H1 (cell line): Measurements from ENCODE around the gene PXDC1.

Experiments
- ASH2L ChIP-seq: fragments of 200-600, 300-600 bp; sonication (generic); IDR thresholded peaks from one replicate; pipeline ENCODE4 v1.7.1; 2017; ENCODE audit warnings: low read length
- CHD2 ChIP-seq: IDR thresholded peaks from 2 replicates; pipeline ENCODE4 v1.6.1; 2012; ENCODE audit warnings: low read length, improper control_type of control experiment
- EZH2 ChIP-seq: fragments of 200-600 bp; sonication (generic); IDR thresholded peaks from 2 replicates; pipeline ENCODE4 v1.7.1; 2012; ENCODE audit warnings: low read depth, mild to moderate bottlenecking, moderate library complexity, low read length, inconsistent platforms; ENCODE audit not compliant: severe bottlenecking
- JUND ChIP-seq: IDR thresholded peaks from 2 replicates; pipeline ENCODE4 v1.6.1; 2011; ENCODE audit warnings: mild to moderate bottlenecking, improper control_type of control experiment, low read length
- KDM1A ChIP-seq: fragments of 200-600, 300-600 bp; sonication (generic); IDR thresholded peaks from 2 replicates; pipeline ENCODE4 v1.7.1; 2016; ENCODE audit warnings: mild to moderate bottlenecking, low read length, borderline replicate concordance
- POLR2AphosphoS5 ChIP-seq: IDR thresholded peaks from 2 replicates; pipeline ENCODE4 v1.6.1; 2011; ENCODE audit warnings: low read depth, low read length
- SIN3A ChIP-seq, 2 experiments: IDR thresholded peaks in 1 of 2; conservative IDR thresholded peaks in 1 of 2; 2 replicates each; pipeline ENCODE4 v1.6.1; 2011 to 2012; ENCODE audit warnings: low read length in 2 of 2, improper control_type of control experiment in 1 of 2, low read depth in 1 of 2, mild to moderate bottlenecking in 1 of 2
- TCF12 ChIP-seq: IDR thresholded peaks from 2 replicates; pipeline ENCODE4 v1.6.1; 2011; ENCODE audit warnings: low read depth, mild to moderate bottlenecking, low read length
- TF ChIP-seq, protein P1 (sequence below): IDR thresholded peaks from 2 replicates; pipeline ENCODE4 v1.6.1; 2012; ENCODE audit warnings: inconsistent platforms
- TF ChIP-seq, protein P2 (sequence below), 3 experiments: IDR thresholded peaks; 1 replicate in 2 of 3; 2 replicates in 1 of 3; pipeline versions ENCODE4 v1.5.1 to v1.6.1; 2011; ENCODE audit warnings: low read length in 3 of 3, mild to moderate bottlenecking in 3 of 3, inconsistent platforms in 2 of 3, low read depth in 1 of 3, moderate library complexity in 1 of 3; ENCODE audit not compliant: insufficient read depth in 1 of 3; ENCODE audit errors: control extremely low read depth in 1 of 3
- TF ChIP-seq, protein P3 (sequence below): IDR thresholded peaks from 2 replicates; pipeline ENCODE4 v1.6.1; 2011; ENCODE audit warnings: low read depth, mild to moderate bottlenecking, low read length; ENCODE audit not compliant: insufficient read depth

DNA sequence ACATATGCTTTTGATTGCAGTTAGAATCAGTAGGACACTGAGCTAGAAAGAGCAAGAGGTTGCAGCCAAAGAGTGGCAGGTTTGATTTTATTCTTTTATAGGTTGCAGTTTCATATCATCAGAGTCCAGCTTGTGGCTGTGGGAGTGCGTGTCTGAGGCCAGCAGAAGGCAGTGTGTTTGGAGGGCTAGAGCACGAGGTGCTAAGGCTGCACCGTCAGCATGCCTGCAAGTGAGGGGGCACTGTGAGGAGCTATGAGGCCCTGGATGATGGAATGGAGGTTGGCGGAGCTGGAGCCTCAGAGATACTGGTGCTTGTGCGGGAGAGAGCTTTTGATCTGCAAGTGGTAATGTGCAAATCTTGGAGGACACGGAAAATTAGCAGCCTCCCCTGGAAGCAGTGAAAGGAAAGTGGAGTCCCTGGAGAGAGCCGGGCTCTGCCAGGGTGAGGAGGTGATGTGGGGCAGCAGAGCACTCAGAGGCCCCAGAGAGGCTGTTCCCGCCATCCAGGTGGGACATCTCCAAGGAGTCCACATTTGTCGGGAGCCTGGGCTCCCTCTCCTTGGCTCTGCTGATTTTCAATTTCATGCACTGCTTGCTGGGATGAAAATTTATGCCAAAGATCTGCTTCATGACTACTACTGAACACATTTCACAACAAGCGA, 43.6 kb downstream of the PXDC1 start:
- TF ChIP-seq POLR2AphosphoS5 (no peak), EZH2 (no peak), KDM1A (no peak), ASH2L (no peak), TCF12 (no peak), SIN3A (conservative IDR thresholded peaks at IDR 0.05 in 1 of 2, IDR thresholded peaks at IDR 0.05 in 1 of 2; ENCODE audit: low read depth in 1 of 2, low read length in 2 of 2) (no peak), JUND (no peak), CHD2 (no peak)
- TF ChIP-seq, protein P1, sequence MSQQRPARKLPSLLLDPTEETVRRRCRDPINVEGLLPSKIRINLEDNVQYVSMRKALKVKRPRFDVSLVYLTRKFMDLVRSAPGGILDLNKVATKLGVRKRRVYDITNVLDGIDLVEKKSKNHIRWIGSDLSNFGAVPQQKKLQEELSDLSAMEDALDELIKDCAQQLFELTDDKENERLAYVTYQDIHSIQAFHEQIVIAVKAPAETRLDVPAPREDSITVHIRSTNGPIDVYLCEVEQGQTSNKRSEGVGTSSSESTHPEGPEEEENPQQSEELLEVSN: no peak
- TF ChIP-seq, protein P2, sequence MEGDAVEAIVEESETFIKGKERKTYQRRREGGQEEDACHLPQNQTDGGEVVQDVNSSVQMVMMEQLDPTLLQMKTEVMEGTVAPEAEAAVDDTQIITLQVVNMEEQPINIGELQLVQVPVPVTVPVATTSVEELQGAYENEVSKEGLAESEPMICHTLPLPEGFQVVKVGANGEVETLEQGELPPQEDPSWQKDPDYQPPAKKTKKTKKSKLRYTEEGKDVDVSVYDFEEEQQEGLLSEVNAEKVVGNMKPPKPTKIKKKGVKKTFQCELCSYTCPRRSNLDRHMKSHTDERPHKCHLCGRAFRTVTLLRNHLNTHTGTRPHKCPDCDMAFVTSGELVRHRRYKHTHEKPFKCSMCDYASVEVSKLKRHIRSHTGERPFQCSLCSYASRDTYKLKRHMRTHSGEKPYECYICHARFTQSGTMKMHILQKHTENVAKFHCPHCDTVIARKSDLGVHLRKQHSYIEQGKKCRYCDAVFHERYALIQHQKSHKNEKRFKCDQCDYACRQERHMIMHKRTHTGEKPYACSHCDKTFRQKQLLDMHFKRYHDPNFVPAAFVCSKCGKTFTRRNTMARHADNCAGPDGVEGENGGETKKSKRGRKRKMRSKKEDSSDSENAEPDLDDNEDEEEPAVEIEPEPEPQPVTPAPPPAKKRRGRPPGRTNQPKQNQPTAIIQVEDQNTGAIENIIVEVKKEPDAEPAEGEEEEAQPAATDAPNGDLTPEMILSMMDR (IDR thresholded peaks at IDR 0.05; ENCODE audit: control extremely low read depth in 1 of 3, insufficient read depth in 1 of 3, low read depth in 1 of 3, low read length in 3 of 3): no peak
- TF ChIP-seq, protein P3, sequence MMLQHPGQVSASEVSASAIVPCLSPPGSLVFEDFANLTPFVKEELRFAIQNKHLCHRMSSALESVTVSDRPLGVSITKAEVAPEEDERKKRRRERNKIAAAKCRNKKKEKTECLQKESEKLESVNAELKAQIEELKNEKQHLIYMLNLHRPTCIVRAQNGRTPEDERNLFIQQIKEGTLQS: no peak
